Breast epithelium (tissue), 4 donors: ENCODE measurements around the gene ROR1. TPM values are rescaled to one million over a fixed set of nuclear protein-coding genes. Genes with fewer than 3 reads are reported as not detected.

Experiments
- DNase-seq, 2 donors: peaks; one replicate each; pipeline ENCODE4 v3.0.0-alpha.2; 2019; ENCODE audit warnings: low spot score in 2 of 2
- H3K27ac ChIP-seq, 2 donors: fragments of 200-600 bp; sonication (generic) in 1 of 2; one replicate each; pipeline ENCODE4 v1.5.1; 2016 to 2019; ENCODE audit warnings: mild to moderate bottlenecking in 1 of 2
- H3K27me3 ChIP-seq, 2 donors: fragments of 200-600 bp; sonication (generic) in 1 of 2; one replicate each; pipeline versions ENCODE4 v1.5.1 to v1.6.0; 2017 to 2019; ENCODE audit warnings: control low read depth in 1 of 2, mild to moderate bottlenecking in 1 of 2
- H3K36me3 ChIP-seq: fragments of 200-600 bp; one replicate; pipeline ENCODE4 v1.5.1; 2019
- H3K4me1 ChIP-seq, 2 donors: fragments of 200-600 bp; sonication (generic); one replicate each; pipeline ENCODE4 v1.5.1; 2016 to 2019; ENCODE audit warnings: control low read depth in 1 of 2
- H3K4me3 ChIP-seq, 3 donors: fragments of 200-600 bp; sonication (generic); 1 replicate in 2 of 3; 2 replicates in 1 of 3; pipeline ENCODE4 v1.5.1; 2016 to 2019; ENCODE audit warnings: mild to moderate bottlenecking in 3 of 3, moderate library complexity in 2 of 3
- H3K9me3 ChIP-seq, 2 donors: fragments of 200-600 bp; sonication (generic) in 1 of 2; one replicate each; pipeline ENCODE4 v1.5.1; 2016 to 2019; ENCODE audit warnings: control low read depth in 1 of 2
- CTCF ChIP-seq, 3 donors: fragments of 450-650 bp; IDR thresholded peaks; one replicate each; pipeline ENCODE4 v1.5.1; 2016 to 2017; ENCODE audit warnings: antibody characterized with exemption in 3 of 3, mild to moderate bottlenecking in 3 of 3, moderate library complexity in 3 of 3
- POLR2A ChIP-seq: fragments of 450-650 bp; IDR thresholded peaks from one replicate; pipeline ENCODE4 v1.6.1; 2016; ENCODE audit warnings: antibody characterized with exemption, mild to moderate bottlenecking, moderate library complexity
- POLR2AphosphoS5 ChIP-seq, 3 donors: sonication (generic); formaldehyde crosslinking; IDR thresholded peaks; one replicate each; pipeline ENCODE4 v1.6.1; 2017; ENCODE audit warnings: antibody characterized with exemption in 3 of 3
- intact Hi-C: fragments of 100-400 bp; cut with DNase I; formaldehyde crosslinking; loops from one replicate; pipeline ENCODE4 v1.15.1; 2023; ENCODE audit warnings: low total_unique reads
- total RNA-seq, 3 donors: library from RNA; depleted of rRNA; stranded (reverse); fragments of >200 nt; gene quantifications; one replicate each; pipeline ENCODE4 v1.1.0, GENCODE V29; 2016

The ROR1 gene
- total RNA-seq, 3 donors from 2014 or later, result 5.9 to 11.6 (median 7.7) TPM

- Histone ChIP-seq H3K27me3 (no peaks in the 10 kb centered on the region), H3K36me3 (no peaks in the 10 kb centered on the region), H3K27ac (no peak overlapping the region), H3K4me3 (no peak overlapping the region), H3K4me1 (no peaks in the 10 kb centered on the region), H3K9me3 (no peaks in the 10 kb centered on the region)
- TF ChIP-seq POLR2AphosphoS5 (IDR thresholded peaks at IDR 0.05) (no peak), CTCF (IDR thresholded peaks at IDR 0.05) (no peak), POLR2A (no peak)
- intact Hi-C loops, result loop anchor here (5.0 kb wide), 1 partner anchor 449 kb away; no protein-coding TSS in a partner anchor
- no peak for DNase-seq
Measured at GRCh38 chr1:64136296-64136695, 362.5 kb downstream of the ROR1 start.

- Histone ChIP-seq H3K27me3 (no peaks in the 10 kb centered on the region), H3K4me3 (no peak overlapping the region), H3K36me3 (no peaks in the 10 kb centered on the region), H3K27ac (peak overlapping the region in 1 of 2 donors; percentile 3), H3K4me1 (no peaks in the 10 kb centered on the region), H3K9me3 (no peaks in the 10 kb centered on the region)
- intact Hi-C loops, result loop anchor here (5.0 kb wide), 1 partner anchor 450 kb away; no protein-coding TSS in a partner anchor
- DNase-seq, result peak; percentile 77
- TF ChIP-seq CTCF (IDR thresholded peaks at IDR 0.05) (peak; percentile 73 to 89 (median 84)), POLR2A (no peak), POLR2AphosphoS5 (IDR thresholded peaks at IDR 0.05) (peak in 1 of 3 donors; percentile 46)
Measured at GRCh38 chr1:64136752-64137411, 363.1 kb downstream of the ROR1 start.

- Histone ChIP-seq H3K4me3 (no peak overlapping the region), H3K27me3 (no peaks in the 10 kb centered on the region), H3K27ac (no peak overlapping the region), H3K36me3 (no peaks in the 10 kb centered on the region), H3K9me3 (no peaks in the 10 kb centered on the region), H3K4me1 (no peaks in the 10 kb centered on the region)
- intact Hi-C loops, result loop anchor here (5.0 kb wide), 1 partner anchor 450 kb away; no protein-coding TSS in a partner anchor
- DNase-seq, result no peak
- TF ChIP-seq CTCF (IDR thresholded peaks at IDR 0.05) (no peak), POLR2AphosphoS5 (IDR thresholded peaks at IDR 0.05) (no peak), POLR2A (no peak)
Measured at GRCh38 chr1:64137412-64137803, 363.6 kb downstream of the ROR1 start.

- no peaks in the 10 kb centered on the region for H3K27me3 ChIP-seq
- H3K27ac ChIP-seq, result no peak overlapping the region
- no peak for TF ChIP-seq CTCF (IDR thresholded peaks at IDR 0.05)
- no peak for TF ChIP-seq POLR2AphosphoS5 (IDR thresholded peaks at IDR 0.05)
- no peak for TF ChIP-seq POLR2A
- intact Hi-C loops, result loop anchor here (5.0 kb wide), 1 partner anchor 453 kb away; no protein-coding TSS in a partner anchor
- H3K4me3 ChIP-seq, result no peak overlapping the region
- H3K36me3 ChIP-seq, result no peaks in the 10 kb centered on the region
- no peak for DNase-seq
- no peaks in the 10 kb centered on the region for H3K9me3 ChIP-seq
- H3K4me1 ChIP-seq, result no peaks in the 10 kb centered on the region
Measured at GRCh38 chr1:64139877-64140276, 366.1 kb downstream of the ROR1 start.

GRCh38 chr1:64140596-64140995, 366.8 kb downstream of the ROR1 start:
- Histone ChIP-seq H3K36me3 (no peaks in the 10 kb centered on the region), H3K4me1 (no peaks in the 10 kb centered on the region), H3K27ac (no peak overlapping the region), H3K27me3 (no peaks in the 10 kb centered on the region), H3K4me3 (no peak overlapping the region), H3K9me3 (no peaks in the 10 kb centered on the region)
- no peak for DNase-seq
- TF ChIP-seq CTCF (IDR thresholded peaks at IDR 0.05) (no peak), POLR2A (no peak), POLR2AphosphoS5 (IDR thresholded peaks at IDR 0.05) (no peak)
- intact Hi-C loops, result no loop called here
